Measurements from ENCODE around the gene TMEM121B. TPM values are rescaled to one million over a fixed set of nuclear protein-coding genes. Genes with fewer than 3 reads are reported as not detected.

The TMEM121B gene
- total RNA-seq, 4 donors from 2014 or later, result 0.26 to 0.49 (median 0.35) TPM; not detected in 1

DNA sequence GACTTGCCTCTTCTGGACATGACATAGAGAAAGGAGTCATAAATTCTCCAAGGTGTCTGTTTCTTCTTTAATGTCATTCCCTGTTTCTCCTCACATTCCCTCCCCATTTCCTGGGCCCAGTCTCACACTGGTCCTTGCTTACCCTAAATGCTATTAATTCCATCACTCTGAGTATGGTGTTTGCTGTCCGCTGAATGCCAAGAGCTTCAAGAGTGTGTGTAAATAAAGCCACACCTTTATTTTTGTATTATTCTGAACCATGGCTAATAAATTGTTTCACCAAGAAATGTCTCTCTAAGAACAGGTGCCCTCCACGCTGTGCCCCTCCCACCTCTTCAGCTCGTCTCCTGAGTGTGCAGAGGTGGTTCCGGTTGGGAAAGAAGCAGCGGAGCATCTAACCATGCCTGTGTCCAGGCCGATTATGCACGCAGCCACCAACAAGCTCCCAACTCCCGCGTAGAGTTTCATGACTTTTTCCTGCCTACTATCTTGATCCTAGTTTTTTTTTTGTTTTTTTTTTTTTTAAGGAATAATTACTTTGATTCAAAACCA lies 8.6 kb downstream of the TMEM121B start:
- intact Hi-C loops (cut with DNase I; ENCODE audit: low total_unique reads), result no loop called here
- no peaks in the 10 kb centered on the region for H3K27me3 ChIP-seq
- no peaks in the 10 kb centered on the region for H3K4me1 ChIP-seq
- H3K9me3 ChIP-seq, result no peaks in the 10 kb centered on the region
- H3K36me3 ChIP-seq, result no peaks in the 10 kb centered on the region
- TF ChIP-seq, protein P1, sequence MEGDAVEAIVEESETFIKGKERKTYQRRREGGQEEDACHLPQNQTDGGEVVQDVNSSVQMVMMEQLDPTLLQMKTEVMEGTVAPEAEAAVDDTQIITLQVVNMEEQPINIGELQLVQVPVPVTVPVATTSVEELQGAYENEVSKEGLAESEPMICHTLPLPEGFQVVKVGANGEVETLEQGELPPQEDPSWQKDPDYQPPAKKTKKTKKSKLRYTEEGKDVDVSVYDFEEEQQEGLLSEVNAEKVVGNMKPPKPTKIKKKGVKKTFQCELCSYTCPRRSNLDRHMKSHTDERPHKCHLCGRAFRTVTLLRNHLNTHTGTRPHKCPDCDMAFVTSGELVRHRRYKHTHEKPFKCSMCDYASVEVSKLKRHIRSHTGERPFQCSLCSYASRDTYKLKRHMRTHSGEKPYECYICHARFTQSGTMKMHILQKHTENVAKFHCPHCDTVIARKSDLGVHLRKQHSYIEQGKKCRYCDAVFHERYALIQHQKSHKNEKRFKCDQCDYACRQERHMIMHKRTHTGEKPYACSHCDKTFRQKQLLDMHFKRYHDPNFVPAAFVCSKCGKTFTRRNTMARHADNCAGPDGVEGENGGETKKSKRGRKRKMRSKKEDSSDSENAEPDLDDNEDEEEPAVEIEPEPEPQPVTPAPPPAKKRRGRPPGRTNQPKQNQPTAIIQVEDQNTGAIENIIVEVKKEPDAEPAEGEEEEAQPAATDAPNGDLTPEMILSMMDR (IDR thresholded peaks at IDR 0.05), result no peak
- H3K27ac ChIP-seq, result no peak overlapping the region
- no peak for DNase-seq
- H3K4me3 ChIP-seq, result no peak overlapping the region

DNA sequence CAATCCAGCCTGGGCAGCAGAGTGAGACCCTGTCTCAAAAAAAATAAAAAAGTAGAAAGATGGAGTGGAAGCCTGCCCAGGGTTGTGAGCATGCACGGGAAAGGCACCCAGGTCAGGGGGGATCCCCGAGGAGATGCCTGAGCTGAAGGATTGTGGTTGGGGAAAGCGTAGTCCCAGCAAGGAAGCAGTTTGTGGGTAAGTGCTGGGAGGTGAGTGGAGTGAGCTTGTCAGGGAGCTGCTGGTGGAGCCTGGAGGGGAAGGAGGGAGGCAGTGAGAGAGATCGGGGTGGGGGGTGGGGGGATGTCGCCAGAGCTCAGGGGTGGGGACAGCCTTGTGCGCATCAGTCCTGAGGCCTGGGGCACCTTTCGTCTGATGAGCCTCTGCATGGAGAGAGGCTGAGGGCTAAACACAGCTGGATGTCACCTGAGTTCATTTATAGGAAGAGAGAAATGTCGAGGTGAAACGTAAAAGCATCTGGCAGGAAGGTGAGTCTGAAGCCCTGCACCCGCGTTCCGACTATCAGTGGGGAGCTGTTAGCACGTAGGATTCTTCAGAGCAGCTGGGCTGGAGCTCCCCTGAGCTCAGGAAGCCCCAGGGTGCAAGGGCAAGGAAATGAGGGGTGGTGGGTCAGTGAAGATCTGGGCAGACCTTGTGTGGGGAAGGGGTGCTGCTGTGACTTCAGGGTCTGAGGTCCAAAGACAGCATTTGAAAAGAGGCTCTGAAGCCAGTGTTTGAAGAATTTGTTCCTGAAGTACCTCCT lies 10.2 kb downstream of the TMEM121B start:
- Histone ChIP-seq H3K4me1 (no peaks in the 10 kb centered on the region), H3K36me3 (no peaks in the 10 kb centered on the region), H3K4me3 (no peak overlapping the region), H3K27me3 (no peaks in the 10 kb centered on the region), H3K27ac (no peak overlapping the region), H3K9me3 (no peaks in the 10 kb centered on the region)
- DNase-seq, result no peak
- TF ChIP-seq, protein P1 (IDR thresholded peaks at IDR 0.05), result no peak
- no peak for TF ChIP-seq POLR2A (IDR thresholded peaks at IDR 0.05)
- intact Hi-C loops (cut with DNase I; ENCODE audit: low total_unique reads), result no loop called here

DNA sequence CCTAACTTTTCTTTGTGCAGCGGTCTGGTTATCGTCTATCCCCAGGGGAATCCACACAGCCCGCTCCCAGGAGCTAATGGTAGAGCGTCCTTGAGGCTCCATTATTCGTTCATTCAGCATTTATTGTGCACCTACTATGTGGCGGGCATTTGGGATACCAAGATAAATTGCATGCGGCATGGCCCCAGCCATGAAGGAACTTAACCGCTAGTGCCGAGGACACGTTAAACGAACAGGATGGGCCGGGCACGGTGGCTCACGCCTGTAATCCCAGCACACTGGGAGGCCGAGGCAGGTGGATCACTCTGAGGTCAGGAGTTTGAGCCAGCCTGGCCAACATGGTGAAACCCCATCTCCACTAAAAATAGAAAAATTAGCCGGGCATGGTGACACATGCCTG lies 11.2 kb downstream of the TMEM121B start:
- TF ChIP-seq, protein P1 (IDR thresholded peaks at IDR 0.05), result no peak
- no peak for TF ChIP-seq POLR2A (IDR thresholded peaks at IDR 0.05)

DNA sequence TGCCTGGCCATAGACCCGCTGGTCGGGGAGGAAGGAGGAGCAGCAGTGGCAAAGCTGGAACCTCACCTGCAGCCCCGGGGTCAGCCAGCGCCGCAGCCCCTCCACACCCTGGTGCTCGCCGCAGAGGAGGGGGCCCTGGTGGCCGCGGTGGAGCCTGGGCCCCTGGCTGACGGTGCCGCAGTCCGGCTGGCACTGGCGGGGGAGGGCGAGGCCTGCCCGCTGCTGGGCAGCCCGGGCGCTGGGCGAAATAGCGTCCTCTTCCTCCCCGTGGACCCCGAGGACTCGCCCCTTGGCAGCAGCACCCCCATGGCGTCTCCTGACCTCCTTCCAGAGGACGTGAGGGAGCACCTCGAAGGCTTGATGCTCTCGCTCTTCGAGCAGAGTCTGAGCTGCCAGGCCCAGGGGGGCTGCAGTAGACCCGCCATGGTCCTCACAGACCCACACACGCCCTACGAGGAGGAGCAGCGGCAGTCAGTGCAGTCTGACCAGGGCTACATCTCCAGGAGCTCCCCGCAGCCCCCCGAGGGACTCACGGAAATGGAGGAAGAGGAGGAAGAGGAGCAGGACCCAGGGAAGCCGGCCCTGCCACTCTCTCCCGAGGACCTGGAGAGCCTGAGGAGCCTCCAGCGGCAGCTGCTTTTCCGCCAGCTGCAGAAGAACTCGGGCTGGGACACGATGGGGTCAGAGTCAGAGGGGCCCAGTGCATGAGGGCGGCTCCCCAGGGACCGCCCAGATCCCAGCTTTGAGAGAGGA lies 11.9 kb downstream of the TMEM121B start:
- intact Hi-C loops (cut with DNase I; ENCODE audit: low total_unique reads), result no loop called here
- H3K36me3 ChIP-seq, result no peaks in the 10 kb centered on the region
- DNase-seq, result no peak

More for the DNA sequence above, 11.2 kb downstream of the TMEM121B start:
- intact Hi-C loops (cut with DNase I; ENCODE audit: low total_unique reads), result no loop called here
- no peaks in the 10 kb centered on the region for H3K9me3 ChIP-seq
- no peaks in the 10 kb centered on the region for H3K27me3 ChIP-seq
- no peak overlapping the region for H3K27ac ChIP-seq
- no peak for DNase-seq
- H3K4me3 ChIP-seq, result no peak overlapping the region
- H3K36me3 ChIP-seq, result no peaks in the 10 kb centered on the region
- H3K4me1 ChIP-seq, result no peaks in the 10 kb centered on the region

More for the DNA sequence above, 11.9 kb downstream of the TMEM121B start:
- no peaks in the 10 kb centered on the region for H3K9me3 ChIP-seq
- no peak for TF ChIP-seq POLR2A (IDR thresholded peaks at IDR 0.05)
- TF ChIP-seq, protein P1 (IDR thresholded peaks at IDR 0.05), result no peak
- no peak overlapping the region for H3K4me3 ChIP-seq
- H3K27me3 ChIP-seq, result no peaks in the 10 kb centered on the region
- H3K27ac ChIP-seq, result no peak overlapping the region
- H3K4me1 ChIP-seq, result no peaks in the 10 kb centered on the region

Data from uterus (tissue), 4 donors.